Midbrain (tissue), 1 donor: Measurements from ENCODE around the gene CDPF1.
"Not testable (repeated sequence)": the region's sequence is repeated elsewhere in the genome, so short reads cannot be mapped to it uniquely, and the experiment has no call there.

ENCODE experiments used
- DNase-seq: peaks from one replicate; lab custom pipeline; 2025; lab: John Stamatoyannopoulos, UW

CDPF1 gene

DNA sequence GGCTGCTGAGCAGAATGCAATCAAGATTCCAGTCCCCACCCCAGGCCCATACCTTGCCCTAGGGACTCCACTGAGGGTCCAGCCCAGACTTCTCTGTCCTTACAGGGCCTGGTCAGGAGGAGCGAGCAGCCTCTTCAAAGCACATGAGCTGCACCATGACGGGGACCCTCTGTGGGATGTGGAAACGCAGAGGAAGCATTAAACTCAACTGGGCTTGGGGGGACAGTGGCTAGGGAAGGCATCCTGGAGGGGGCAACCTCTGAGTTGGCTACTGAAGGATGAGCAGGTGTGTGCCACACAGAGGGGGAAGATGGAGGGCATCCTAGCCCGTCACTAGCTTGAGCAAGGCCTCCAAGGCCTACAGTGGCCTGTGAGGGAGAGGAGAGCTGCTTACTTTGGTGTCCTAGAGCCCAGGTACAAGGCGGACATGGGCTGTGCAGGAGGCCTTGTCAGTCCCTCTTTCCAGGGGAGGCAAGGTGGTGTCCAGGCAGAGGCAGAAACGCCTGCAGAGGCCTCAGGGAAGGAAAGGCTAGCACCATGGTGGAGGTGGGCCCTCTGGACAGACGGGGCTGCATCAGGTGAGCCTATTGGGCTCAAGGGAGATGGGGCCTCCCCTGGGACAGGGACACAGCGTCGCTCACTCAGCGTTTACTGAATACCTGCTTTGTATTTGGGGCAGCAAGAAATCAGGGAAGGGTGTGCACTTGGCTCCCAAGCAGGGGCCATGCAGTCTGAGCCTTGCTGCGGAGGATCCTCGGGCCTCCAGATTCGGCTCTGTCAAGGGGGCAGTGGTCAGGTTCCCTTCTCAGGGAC is 32.0 kb upstream of the CDPF1 start:
- DNase-seq = no peak

DNA sequence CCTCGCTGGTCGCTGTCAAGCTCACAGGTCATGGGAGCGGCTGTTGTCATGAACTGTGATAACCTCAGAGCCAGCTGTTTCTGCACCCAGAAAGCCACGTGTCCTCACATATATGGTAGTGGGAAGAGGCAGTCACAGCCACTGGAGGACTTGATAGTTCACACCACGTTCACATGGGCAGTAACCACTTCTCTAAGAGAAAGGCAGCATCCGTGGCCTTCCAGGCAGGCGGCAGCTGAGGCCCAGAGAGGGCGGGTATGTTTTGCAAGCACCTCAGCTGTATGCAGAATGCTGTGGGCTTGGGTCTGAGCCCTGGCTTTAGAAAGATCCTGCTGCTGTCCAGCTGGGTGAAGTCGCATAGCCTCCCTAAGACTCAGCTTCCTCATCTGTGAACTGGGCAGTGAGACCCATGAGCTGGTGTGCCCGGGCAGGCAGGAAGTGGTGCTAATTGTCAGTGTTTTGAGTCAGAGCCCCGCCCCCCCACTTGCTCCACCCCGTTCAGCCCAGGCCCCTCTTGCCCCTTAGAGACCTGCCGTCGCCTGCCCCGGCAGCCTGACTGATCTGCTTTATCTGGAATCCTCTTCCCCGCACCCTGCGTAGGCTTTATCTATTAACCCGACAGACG is 31.0 kb upstream of the CDPF1 start:
- DNase-seq = peak; percentile 41

DNA sequence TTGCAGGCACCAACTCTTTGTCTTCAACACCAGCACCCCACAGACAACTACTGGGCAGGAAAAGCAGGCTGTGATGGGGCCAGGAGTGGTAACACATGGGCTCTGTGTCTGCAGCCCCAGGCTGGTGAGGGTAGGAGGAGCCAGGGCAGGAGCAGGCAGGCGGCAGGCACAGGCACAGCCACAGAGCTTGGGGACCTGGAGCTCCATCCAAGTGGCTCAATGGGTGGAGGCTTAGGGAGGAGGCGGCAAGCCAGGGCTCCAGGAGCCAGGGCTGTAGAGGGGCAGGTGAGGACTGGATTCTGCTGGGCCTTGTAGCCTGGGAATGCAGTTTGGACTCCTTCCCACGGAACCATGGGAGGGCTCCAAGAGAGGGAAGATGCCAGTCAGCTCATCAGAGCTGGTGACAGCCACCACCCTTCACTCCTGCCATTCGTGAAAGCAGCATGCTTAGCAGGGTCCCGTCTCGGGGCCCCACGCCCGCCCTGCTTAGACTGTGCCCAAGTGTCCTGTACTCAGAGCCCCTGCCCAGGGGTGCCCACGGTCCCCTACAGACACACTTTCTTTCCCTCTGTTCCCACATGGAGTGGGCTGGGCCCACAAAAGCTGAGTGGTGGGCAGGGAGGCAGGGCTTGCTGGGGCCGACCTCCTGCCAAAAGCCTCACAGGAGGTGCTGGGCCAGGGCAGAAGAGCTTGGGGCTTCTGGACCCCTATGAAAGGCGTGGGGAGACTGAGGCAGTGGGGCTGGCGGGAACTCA is 30.1 kb upstream of the CDPF1 start:
- no peak for DNase-seq

DNA sequence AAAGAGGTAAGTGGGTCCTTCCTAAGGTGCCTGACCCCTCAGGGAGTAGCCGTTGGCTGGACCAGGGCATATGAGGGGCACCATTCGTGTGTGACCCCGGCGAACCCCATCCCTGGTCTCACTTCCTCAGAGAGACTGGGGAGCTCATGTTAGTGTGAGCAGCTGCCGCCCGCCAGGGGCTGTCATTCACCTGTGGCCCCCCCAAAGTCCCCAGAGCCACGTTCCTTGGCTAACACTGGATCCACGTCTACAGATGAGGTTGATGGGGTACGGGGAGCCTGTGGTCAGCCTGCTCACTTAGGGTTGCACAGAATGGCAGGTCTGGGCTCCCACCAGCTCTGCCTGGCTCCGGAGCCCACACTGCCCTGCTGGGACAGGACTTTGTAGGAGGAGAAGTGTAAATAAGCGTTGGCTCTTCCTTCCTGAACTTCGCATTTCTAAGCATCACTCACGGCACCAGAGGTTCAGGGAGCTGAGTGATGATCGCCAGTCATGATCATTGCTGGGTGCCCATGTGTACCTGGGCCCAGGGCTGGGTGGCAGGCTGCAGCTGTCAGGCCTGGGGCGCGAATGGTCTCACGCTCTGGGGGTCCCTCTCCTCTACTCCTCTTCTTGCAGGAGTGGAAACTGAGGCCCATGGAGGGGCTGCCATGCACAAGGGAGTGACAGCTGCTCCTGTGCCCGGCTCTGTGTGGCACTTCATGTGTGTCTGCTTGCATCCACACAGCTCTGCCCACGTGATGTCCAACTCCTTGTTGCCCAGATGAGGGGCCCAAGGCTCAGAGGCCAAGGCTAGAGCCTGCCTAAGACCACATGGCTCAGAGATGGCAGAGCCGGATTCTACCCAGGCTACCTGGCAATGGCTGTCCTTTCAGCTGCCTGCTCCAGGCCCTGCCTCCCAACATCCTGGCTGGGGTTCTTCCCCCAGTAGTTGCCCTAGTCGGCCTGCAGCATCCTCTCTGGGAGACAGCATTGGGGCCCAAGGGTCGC is 28.9 kb upstream of the CDPF1 start:
- no peak for DNase-seq

DNA sequence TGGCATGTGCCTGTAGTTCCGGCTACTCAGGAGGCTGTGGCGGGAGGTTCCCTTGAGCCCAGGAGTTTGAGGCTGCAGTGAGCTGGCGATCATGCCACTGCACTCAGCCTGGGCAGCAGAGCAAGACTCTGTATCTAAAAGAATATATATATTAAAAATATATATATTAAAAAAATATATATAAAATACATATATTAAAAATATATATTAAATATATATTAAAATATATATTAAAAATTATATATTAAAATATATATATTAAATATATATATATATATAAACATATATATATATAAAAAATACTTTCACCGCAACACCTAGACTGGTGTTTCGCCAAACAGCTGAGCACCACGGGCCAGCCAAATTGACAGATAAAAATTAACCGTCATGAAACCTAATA is 26.5 kb upstream of the CDPF1 start:
- DNase-seq = no peak

DNA sequence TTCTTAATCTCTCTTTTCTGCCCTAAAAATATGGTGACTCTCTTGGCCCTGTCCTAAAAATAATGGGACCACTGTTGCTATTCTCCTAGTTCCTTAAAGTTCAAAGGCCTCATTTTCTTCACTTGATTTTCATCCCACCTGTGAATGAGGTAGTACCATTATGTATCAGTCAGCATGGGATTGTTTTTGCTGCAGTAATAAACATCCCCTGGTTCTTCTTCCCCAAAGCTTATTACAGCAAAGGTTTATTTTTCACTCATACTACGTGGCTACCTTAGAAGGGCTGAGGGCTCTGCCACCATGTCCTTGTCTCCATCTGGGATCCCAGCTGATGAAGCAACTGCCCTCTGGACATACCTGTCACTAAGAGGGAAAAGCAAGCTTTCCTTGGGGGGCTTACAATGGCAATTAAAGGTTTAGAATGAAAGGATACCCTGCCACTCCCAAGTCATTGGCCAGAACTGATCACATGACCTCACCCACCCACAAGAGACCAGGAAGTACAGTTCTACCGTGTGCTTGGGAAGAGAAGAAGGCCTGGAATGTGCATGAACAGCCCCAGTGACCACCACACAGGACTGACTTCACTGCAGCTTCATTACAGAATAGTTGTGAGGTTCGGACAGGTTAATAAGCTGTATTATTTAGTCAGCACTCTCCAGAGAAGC is 25.5 kb upstream of the CDPF1 start:
- no peak for DNase-seq

DNA sequence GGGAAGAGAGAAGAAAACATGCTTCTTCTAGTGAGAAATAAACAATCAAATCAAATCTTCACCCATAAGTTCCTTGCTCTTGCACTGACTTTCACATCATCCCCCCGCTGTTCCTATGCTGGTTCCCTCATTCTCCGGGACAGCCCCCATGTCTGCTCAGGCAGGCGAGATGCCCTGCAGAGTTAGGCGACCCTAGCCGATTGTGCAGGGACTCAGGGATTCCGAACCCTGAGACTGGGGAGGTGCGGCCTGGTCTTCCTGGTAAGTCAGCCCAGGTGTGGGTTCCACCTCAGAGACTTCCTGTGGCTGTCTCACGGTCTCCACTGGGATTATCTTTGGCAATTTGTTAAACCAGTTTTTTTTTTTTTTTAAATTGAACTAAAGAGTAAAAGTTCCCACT is 24.3 kb upstream of the CDPF1 start:
- DNase-seq = no peak

DNA sequence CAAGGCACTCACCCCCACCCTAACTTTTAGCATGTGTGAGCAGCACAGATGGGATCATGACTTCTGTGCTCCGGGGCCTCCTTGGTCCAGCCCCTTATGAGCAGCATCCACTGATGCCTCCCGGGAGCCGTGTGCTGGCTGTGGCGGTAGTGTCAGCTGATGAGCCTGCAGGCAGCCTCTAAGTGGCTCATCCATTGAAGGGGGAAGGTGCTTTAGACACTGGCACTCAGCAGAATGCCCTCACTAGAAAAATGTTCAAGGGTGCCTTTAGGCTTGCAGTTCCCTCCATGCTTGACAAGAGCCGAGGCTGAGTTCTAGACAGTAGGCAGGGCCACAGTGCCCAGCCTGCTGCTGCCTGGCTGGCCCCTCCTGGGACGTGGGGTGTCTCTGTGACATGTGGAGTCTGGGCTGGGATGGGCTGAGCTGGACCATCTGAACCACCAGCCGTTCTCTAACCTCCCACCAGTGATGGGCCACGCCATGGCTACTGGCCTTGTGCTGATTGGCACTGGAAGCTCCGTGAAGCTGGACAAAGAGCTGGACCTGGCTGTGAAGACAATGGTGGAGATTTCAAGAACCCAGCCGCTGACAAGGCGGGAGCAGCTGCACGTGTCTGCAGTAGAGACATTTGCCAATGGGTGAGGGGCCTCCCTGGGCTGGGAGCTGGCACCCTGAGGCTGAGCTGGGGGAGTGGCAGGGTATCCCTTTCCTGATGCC is 23.5 kb upstream of the CDPF1 start:
- no peak for DNase-seq

DNA sequence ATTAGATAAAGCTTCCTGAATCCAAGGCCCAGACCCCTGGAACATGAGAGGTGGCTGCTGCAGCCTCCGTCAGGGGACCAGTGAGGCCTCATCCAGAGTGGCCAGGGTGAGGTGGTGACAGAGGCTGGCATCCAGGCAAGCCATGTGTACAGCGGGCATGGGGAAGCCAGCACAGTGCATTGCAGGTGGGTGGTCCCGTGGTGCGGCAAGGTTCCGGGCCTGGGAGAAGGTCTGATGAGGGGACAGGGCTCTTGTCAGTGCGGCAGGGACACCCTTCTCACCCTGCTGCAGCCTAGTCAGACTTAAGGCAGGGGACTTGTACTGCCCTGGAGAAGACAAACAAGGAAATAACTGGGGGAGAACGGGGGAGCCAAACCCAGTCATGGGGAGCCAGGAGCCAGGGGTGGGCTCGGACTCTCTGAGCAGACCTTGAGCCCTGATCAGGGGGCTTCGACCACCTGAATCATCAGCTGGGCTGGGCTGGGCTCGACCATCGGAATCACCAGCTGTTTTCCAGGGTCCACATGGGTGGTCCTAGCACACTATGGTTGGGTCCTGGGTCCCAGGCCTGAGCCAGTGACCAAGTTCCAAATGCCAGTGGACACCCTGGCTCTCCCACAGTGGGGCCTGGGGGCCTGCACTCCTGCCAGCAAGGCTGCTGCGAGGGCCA is 22.8 kb upstream of the CDPF1 start:
- no peak for DNase-seq

DNA sequence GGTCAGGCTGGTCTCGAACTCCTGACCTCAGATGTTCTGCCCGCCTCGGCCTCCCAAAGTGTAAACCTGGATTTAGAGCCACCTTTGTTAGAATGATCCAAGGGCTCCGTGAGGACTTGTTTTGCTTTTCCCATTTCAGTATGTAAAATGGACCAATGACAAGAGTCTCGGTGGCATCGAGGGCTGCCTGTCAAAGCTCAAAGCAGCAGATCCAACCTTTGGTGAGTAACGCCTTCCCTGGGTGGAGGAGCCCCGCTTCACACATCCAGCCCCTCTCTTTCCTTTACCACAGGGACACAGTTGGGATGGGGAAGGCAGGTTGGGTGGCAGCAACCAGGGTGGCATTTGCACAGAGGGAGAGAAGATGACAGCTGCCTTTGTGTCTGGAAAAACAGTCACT is 22.1 kb upstream of the CDPF1 start:
- DNase-seq = no peak

DNA sequence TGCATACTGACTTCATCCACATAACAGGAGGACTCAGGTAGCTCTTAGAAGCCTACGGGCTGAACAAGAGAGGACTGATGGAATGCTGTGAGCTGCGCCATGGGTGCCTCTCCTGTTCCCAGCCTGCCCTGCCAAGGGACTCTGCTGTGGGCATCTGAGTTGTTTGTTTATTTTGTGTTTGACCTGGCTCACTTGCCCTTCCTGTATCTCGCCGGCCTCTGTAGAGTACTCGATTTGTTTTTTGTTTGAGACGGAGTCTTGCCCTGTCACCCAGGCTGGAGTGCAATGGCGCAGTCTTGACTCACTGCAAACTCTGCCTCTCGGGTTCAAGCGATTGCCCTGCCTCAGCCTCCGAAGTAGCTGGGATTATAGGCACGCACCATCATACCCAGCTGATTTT is 19.5 kb upstream of the CDPF1 start:
- no peak for DNase-seq

DNA sequence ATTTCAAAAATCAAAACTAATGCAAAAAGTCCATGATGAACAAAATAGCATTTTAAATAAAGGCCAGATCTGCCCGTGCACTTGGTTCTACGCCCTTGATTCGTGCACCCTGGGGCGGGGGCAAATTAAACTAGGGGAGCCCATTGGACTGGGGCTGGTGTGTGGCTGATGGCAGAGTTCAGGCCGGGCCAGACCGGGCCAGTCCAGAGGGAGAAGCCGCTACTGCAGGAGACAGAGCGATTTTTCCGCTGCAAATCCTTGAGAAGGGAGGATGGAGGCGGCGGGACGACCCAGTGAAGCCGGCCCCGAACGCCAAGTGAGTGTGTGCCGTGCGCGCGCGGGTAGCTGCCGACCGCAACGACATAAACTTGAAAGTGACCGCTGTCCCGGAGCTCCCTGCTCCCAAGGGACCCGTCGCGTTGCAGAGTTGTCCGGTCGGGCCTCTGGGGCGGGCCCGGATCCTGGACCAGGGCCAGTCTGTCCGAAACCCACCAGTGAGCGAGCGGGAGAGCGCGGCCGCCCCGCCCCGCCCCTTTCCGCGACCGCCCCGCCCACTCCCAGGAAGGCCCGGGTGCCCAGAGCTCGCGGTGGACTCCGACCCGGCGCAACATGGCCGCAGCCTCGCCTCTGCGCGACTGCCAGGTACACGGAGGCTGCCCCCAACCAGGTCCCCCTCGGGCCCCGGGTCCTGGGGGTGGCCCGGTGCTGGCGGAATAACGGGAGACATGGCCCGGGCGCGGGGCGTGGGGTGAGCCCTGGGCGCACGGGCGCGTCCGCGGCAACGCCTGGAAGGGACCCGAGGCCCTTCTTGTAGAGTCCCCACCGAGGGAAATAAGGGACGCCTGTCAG is 17.6 kb upstream of the CDPF1 start, which contains the start of gene TTC38:
Gene TTC38, plus strand, starts transcription at position 578 of the 849 bp plus-strand sequence. Its CDS starts 32 bp downstream, at position 610.
- peak; percentile 85 for DNase-seq

DNA sequence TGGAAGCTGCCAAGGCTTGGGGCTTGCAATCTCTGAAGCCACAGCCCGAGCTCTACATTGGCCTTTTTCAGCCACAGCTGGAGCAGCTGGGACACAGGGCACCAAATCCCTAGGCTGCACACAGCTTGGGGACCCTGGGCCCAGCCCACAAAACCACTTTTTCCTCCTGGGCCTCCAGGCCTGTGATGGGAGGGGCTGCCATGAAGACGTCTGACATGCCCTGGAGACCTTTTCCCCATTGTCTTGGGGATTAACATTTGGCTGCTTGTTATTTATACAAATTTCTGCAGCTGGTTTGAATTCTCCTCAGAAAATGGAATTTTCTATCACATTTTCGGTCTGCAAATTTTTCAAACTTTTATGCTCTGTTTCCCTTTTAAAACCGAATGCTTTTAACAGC is 15.5 kb upstream of the CDPF1 start:
- not testable (repeated sequence) for DNase-seq

DNA sequence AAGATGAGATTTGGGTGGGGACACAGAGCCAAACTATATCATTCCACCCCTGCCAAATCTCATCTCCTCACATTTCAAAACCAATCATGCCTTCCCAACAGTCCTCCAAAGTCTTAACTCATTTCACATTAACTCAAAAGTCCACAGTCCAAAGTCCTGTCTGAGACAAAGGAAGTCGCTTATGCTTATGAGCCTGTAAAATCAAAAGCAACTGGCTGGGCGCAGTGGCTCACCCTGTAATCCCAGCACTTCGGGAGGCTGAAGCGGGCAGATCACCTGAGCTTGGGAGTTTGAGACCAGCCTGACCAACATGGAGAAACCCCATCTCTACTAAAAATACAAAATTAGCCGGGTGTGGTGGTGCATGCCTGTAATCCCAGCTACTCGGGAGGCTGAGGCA is 14.4 kb upstream of the CDPF1 start:
- not testable (repeated sequence) for DNase-seq

DNA sequence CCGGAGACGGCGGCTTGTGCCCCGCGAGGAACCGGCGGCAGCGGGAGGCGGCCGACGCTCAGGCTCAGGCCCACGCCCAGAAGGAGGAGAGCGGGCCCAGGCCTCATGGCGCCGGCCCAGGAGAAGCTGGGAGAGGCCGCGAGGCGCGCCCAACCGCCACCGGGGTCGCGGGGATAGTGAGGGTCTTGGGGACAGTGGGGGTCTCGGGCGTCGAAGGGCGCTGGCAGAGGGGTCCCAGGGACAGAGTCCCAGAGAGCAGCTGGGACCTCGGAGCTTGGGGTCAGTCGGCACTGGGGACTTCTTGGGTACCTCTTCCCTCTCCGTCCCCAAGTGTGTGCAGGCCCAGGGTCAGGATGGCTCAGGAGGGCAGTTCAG is 13.1 kb upstream of the CDPF1 start, which contains the start of gene PKDREJ:
Gene PKDREJ, minus strand, starts transcription at position 128 of the 375 bp plus-strand sequence. Its CDS starts 21 bp downstream, at position 107.
- no peak for DNase-seq

DNA sequence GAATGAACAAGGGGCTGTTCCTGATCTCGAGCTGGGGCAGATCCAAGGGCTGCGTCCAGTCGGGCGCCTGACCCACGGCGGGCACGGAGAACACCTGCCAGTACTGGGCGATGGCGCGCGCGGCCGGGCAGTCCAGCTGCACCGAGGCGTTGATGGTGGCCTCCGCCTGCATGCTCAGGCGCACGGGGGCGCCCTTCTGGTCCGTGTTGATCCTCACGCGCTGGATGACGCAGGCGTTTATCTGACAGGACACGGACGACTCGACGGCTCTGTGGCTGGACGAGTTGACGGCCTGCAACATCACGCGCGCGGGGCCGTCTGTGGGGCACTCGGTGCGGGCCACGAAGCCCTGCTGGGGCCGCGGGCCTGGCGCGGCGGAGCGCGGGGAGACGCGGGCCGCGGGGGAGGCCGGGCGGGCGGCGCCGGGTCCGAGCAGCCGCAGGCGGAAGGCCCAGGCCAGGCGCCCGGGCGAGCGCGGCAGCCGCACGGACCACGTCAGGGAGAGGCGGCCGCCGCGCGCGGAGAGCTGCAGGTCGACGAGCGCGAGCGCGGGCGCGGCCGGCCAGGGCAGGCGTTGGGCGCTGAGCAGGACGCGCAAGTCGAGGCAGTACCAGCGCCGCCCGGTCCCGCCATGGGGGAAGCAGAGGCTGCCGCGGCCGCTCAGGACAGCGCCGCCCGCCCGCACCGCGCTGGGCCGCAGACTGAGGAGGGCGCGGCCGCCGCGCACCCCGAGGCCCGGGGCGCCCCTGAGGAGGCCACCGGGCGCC is 12.5 kb upstream of the CDPF1 start:
- DNase-seq = no peak

DNA sequence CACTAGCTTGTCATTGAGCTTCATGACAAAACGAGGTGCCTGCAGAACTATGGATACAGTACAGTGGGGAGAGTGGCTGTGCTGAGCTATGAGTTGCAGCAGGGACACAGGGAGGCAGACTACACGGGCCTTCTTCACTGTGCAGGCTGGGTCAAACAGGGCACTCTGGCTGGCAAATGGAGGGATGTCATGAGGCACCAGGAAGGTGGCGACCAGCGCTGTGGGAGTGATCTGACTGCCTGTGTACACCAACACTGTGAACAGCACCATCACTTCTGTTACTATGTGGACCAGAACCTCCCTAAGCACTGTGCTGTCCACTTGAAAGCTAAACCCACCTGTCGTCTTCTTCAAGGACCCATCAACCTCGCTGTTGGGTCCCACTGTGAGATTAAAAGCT is 9.9 kb upstream of the CDPF1 start:
- DNase-seq = no peak

DNA sequence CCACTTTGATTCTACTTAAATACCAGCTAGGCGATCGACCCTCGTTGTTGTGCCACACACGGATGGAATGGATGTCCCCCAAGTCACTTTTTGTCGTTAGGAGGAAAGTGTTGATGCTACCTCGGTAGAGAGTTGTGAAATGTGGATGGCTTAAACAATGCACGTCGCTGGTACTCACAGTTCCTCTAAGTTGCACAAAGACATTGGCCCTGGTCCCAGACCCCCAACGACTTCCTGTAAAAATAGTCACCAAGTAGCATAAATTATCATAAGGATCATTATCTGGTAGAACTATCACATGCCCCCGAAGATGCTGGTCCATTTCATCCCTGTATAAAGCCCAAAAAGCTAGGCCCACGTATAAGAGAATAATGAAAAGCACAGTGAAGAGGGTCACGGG is 9.3 kb upstream of the CDPF1 start:
- DNase-seq = no peak
